Measurements from ENCODE around the gene MIPOL1.

GRCh38 chr14:37202812-37203211, 5.1 kb downstream of the MIPOL1 start:
- no peak for TF ChIP-seq CTCF (conservative IDR thresholded peaks at IDR 0.05; ENCODE audit: low read length)
- no peak for TF ChIP-seq EZH2phosphoT487 (IDR thresholded peaks at IDR 0.05; ENCODE audit: borderline replicate concordance, low read depth, low read length)
